Peyer's patch (tissue), 4 donors: ENCODE data around the gene CATSPERZ. TPM values are rescaled to one million over a fixed set of nuclear protein-coding genes. Genes with fewer than 3 reads are reported as not detected.

ENCODE experiments used
- DNase-seq, 3 donors: peaks; one replicate each; pipeline ENCODE4 v3.0.0-alpha.2; 2017 to 2019
- H3K27ac ChIP-seq, 4 donors: fragments of 200-600 bp; sonication (generic); one replicate each; pipeline ENCODE4 v1.5.1; 2016 to 2019
- H3K27me3 ChIP-seq, 2 donors: fragments of 200-600 bp; sonication (generic); one replicate each; pipeline ENCODE4 v1.5.1; 2019
- H3K36me3 ChIP-seq, 3 donors: fragments of 200-600 bp; sonication (generic); one replicate each; pipeline ENCODE4 v1.5.1; 2016 to 2019
- H3K4me1 ChIP-seq, 4 donors: fragments of 200-600 bp; sonication (generic); one replicate each; pipeline ENCODE4 v1.5.1; 2016 to 2019
- H3K4me3 ChIP-seq, 4 donors: fragments of 200-600 bp; sonication (generic); 1 replicate in 3 of 4; 2 replicates in 1 of 4; pipeline ENCODE4 v1.5.1; 2016 to 2019; ENCODE audit warnings: mild to moderate bottlenecking in 1 of 4
- H3K9me3 ChIP-seq, 4 donors: fragments of 200-600 bp; sonication (generic); one replicate each; pipeline ENCODE4 v1.5.1; 2016 to 2019; ENCODE audit warnings: mild to moderate bottlenecking in 1 of 4
- CTCF ChIP-seq, 6 experiments: fragments of 450-650 bp in 4 of 6; fragments of 200-600 bp in 2 of 6; sonication (generic) in 1 of 6; IDR thresholded peaks; one replicate each; pipeline ENCODE4 v1.5.1; 2017 to 2019; ENCODE audit warnings: antibody characterized with exemption in 6 of 6, mild to moderate bottlenecking in 3 of 6, moderate library complexity in 1 of 6
- POLR2A ChIP-seq, 2 donors: fragments of 450-650 bp; IDR thresholded peaks; one replicate each; pipeline ENCODE4 v1.5.1; 2017; ENCODE audit warnings: antibody characterized with exemption in 2 of 2, mild to moderate bottlenecking in 2 of 2, moderate library complexity in 2 of 2
- total RNA-seq, 4 donors: library from RNA; depleted of rRNA; stranded (reverse); fragments of >200 nt; gene quantifications; one replicate each; pipeline ENCODE4 v1.1.0, GENCODE V29; 2016

CATSPERZ gene
- total RNA-seq, 4 donors from 2014 or later, result 9.9 TPM; not detected in 3

DNA sequence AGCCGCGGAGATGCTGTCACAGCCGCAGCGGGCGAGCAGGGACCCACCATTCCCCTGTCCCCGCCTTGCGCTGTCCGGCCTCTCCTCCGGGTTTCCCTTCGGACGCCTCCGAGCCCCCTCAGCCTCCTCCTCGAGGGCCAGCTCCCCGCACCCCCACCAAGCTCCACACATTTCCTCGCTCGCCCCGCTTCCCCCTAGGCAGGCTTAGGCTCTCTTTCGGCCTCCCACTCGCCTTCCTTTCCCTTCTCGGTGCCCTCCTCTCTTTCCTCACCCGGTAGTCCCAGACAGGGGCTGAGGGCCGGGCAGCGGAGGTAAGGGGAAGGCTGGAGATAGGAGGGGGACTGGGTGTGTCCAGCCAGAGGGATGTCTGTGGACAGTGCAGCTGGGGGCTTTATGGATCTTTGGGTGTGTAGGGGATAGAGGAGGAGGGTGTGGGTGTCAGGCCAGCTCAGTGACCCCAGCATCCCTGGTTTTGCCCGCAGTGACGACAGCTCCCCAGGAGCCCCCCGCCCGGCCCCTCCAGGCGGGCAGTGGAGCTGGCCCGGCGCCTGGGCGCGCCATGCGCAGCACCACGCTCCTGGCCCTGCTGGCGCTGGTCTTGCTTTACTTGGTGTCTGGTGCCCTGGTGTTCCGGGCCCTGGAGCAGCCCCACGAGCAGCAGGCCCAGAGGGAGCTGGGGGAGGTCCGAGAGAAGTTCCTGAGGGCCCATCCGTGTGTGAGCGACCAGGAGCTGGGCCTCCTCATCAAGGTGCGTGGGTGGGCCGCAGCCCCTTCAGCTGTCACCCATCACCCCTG is 7.5 kb upstream of the CATSPERZ start:
- H3K27me3 ChIP-seq, result peaks cover 0 to 48% of the 10 kb centered on the region in 2 donors

GRCh38 chr11:64294774-64295173 is 5.4 kb upstream of the CATSPERZ start:
- no peaks in the 10 kb centered on the region for H3K36me3 ChIP-seq
- H3K9me3 ChIP-seq, result no peaks in the 10 kb centered on the region
- no peak overlapping the region for H3K4me3 ChIP-seq
- peaks cover 0 to 66% of the 10 kb centered on the region in 2 donors for H3K27me3 ChIP-seq
- peaks cover 0 to 25% (median 17%) of the 10 kb centered on the region in 4 donors for H3K4me1 ChIP-seq
- H3K27ac ChIP-seq, result no peak overlapping the region
- DNase-seq, result no peak
- TF ChIP-seq POLR2A (IDR thresholded peaks at IDR 0.05) (no peak), CTCF (IDR thresholded peaks at IDR 0.05) (no peak)

More for the DNA sequence above, 7.5 kb upstream of the CATSPERZ start:
- Histone ChIP-seq H3K27ac (no peak overlapping the region), H3K9me3 (no peaks in the 10 kb centered on the region), H3K4me3 (peak overlapping the region; percentile 5 to 47 (median 44)), H3K36me3 (no peaks in the 10 kb centered on the region), H3K4me1 (peaks cover 0 to 16% (median 11%) of the 10 kb centered on the region in 4 donors)
- peak in 1 of 3 donors; percentile 43 for DNase-seq
- no peak for TF ChIP-seq POLR2A (IDR thresholded peaks at IDR 0.05)
- TF ChIP-seq CTCF (IDR thresholded peaks at IDR 0.05), result no peak

DNA sequence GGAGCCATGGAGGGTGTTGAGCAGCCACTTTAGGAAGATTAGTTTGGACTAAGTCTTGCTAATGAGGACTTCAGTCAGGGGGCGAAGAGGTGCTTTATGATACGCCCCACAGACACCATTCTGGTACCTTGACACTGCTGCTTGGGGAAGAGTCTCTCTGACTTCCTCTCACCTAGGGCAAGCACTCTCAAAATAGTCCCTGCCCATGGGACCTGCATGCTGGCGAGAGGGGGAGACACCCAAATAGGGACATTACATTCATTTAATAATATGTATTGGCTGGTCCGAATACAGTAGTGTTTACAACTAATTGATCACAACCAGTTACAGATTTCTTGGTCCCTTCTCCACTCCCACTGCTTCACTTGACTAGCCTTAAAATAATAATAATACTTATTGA is 4.4 kb upstream of the CATSPERZ start:
- H3K4me1 ChIP-seq, result peaks cover 0 to 35% (median 27%) of the 10 kb centered on the region in 4 donors

DNA sequence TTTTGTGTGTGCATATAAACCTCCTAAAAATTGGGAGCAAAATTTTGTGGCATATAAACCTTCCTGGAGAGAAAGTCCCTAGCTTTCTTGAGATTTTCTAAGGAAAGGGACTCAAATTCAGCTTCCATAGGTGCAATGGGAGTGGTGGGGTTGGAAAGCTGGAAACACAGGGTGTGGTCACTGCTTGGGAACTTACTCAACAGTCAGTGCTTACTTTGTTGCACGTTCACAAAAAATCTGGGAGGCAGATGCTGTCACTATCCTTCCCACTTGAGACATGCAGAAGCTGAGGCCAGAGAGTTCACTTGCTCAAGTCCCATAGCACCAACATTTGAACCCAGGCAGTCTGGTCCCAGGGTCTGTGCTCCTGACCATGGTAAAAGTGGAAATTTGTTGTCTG is 3.9 kb upstream of the CATSPERZ start:
- Histone ChIP-seq H3K36me3 (no peaks in the 10 kb centered on the region), H3K9me3 (no peaks in the 10 kb centered on the region), H3K4me3 (no peak overlapping the region), H3K27me3 (peaks cover 0 to 64% of the 10 kb centered on the region in 2 donors), H3K4me1 (peaks cover 0 to 36% (median 29%) of the 10 kb centered on the region in 4 donors), H3K27ac (no peak overlapping the region)
- TF ChIP-seq CTCF (IDR thresholded peaks at IDR 0.05), result no peak
- TF ChIP-seq POLR2A (IDR thresholded peaks at IDR 0.05), result no peak
- DNase-seq, result no peak

More for the DNA sequence above, 4.4 kb upstream of the CATSPERZ start:
- no peak overlapping the region for H3K27ac ChIP-seq
- no peaks in the 10 kb centered on the region for H3K9me3 ChIP-seq
- no peak overlapping the region for H3K4me3 ChIP-seq
- no peak for DNase-seq
- H3K27me3 ChIP-seq, result peaks cover 0 to 68% of the 10 kb centered on the region in 2 donors
- no peak for TF ChIP-seq POLR2A (IDR thresholded peaks at IDR 0.05)
- no peak for TF ChIP-seq CTCF (IDR thresholded peaks at IDR 0.05)
- H3K36me3 ChIP-seq, result no peaks in the 10 kb centered on the region

GRCh38 chr11:64296830-64297698 is 3.1 kb upstream of the CATSPERZ start:
- H3K4me1 ChIP-seq, result peaks cover 0 to 28% (median 23%) of the 10 kb centered on the region in 4 donors
- no peak overlapping the region for H3K27ac ChIP-seq
- H3K4me3 ChIP-seq, result no peak overlapping the region
- peaks cover 0 to 56% of the 10 kb centered on the region in 2 donors for H3K27me3 ChIP-seq
- no peaks in the 10 kb centered on the region for H3K36me3 ChIP-seq
- no peak for TF ChIP-seq POLR2A (IDR thresholded peaks at IDR 0.05)
- no peak for TF ChIP-seq CTCF (IDR thresholded peaks at IDR 0.05)
- DNase-seq, result peak in 1 of 3 donors; percentile 34
- H3K9me3 ChIP-seq, result no peaks in the 10 kb centered on the region
